Keratinocyte (primary cell): ENCODE measurements around the gene NELL1. TPM values are rescaled to one million over a fixed set of nuclear protein-coding genes. Genes with fewer than 3 reads are reported as not detected.

Experiments used
- DNase-seq: peaks from one replicate; pipeline ENCODE4 v3.0.0-alpha.2; 2011; ENCODE audit warnings: low read depth, missing footprints, low spot score
- FAIRE-seq: peaks from 2 replicates; lab custom pipeline; 2011; peaks lifted over from hg19 to GRCh38; lab: Jason Lieb, UNC
- H2AFZ ChIP-seq: 2 replicates; pipeline ENCODE4 v1.6.0; 2012; ENCODE audit warnings: low read length, control low read depth, inconsistent platforms; ENCODE audit not compliant: control insufficient read depth
- H3K27ac ChIP-seq: 2 replicates; pipeline ENCODE4 v1.5.1; 2011; ENCODE audit warnings: low read length; ENCODE audit not compliant: control insufficient read depth, insufficient read depth
- H3K27me3 ChIP-seq: 3 replicates; pipeline ENCODE4 v1.6.0; 2011; ENCODE audit warnings: low read length; ENCODE audit not compliant: control insufficient read depth, insufficient read depth; ENCODE audit errors: extremely low read depth
- H3K36me3 ChIP-seq, 2 experiments: 2 replicates in 1 of 2; 3 replicates in 1 of 2; pipeline ENCODE4 v1.5.1; 2011; ENCODE audit warnings: low read length in 2 of 2, mild to moderate bottlenecking in 1 of 2; ENCODE audit not compliant: control insufficient read depth in 2 of 2, insufficient read depth in 2 of 2; ENCODE audit errors: extremely low read depth in 1 of 2
- H3K4me1 ChIP-seq: 3 replicates; pipeline ENCODE4 v1.5.1; 2011; ENCODE audit warnings: low read length; ENCODE audit not compliant: control insufficient read depth, insufficient read depth; ENCODE audit errors: extremely low read depth
- H3K4me2 ChIP-seq: 3 replicates; pipeline ENCODE4 v1.6.0; 2011; ENCODE audit warnings: low read depth, low read length; ENCODE audit not compliant: control insufficient read depth, insufficient read depth; ENCODE audit errors: extremely low read depth
- H3K4me3 ChIP-seq, 3 experiments: fragments of 200-600 bp in 1 of 3; sonication (generic) in 1 of 3; 2 replicates in 2 of 3; 3 replicates in 1 of 3; pipeline ENCODE4 v1.5.1; 2011 to 2016; ENCODE audit warnings: low read length in 3 of 3, mild to moderate bottlenecking in 3 of 3, control low read depth in 2 of 3, inconsistent platforms in 1 of 3, low read depth in 1 of 3, mixed read lengths in 1 of 3, mixed run types in 1 of 3, moderate library complexity in 1 of 3; ENCODE audit not compliant: control insufficient read depth in 2 of 3, insufficient read depth in 2 of 3; ENCODE audit errors: extremely low read depth in 1 of 3
- H3K79me2 ChIP-seq: 2 replicates; pipeline ENCODE4 v1.6.0; 2012; ENCODE audit warnings: low read length; ENCODE audit not compliant: control insufficient read depth, insufficient read depth
- H3K9ac ChIP-seq: 3 replicates; pipeline ENCODE4 v1.6.0; 2011; ENCODE audit warnings: low read length; ENCODE audit not compliant: control insufficient read depth, insufficient read depth; ENCODE audit errors: extremely low read depth
- H3K9me1 ChIP-seq: 3 replicates; pipeline ENCODE4 v1.6.0; 2011; ENCODE audit warnings: low read length; ENCODE audit not compliant: control insufficient read depth, insufficient read depth; ENCODE audit errors: extremely low read depth
- H3K9me3 ChIP-seq: 2 replicates; pipeline ENCODE4 v1.5.1; 2012; ENCODE audit warnings: low read depth, low read length; ENCODE audit not compliant: control insufficient read depth
- H4K20me1 ChIP-seq: 3 replicates; pipeline ENCODE4 v1.6.0; 2011; ENCODE audit warnings: low read length; ENCODE audit not compliant: control insufficient read depth, insufficient read depth; ENCODE audit errors: extremely low read depth
- EZH2 ChIP-seq: IDR thresholded peaks from one replicate; pipeline ENCODE4 v1.6.1; 2012; ENCODE audit warnings: inconsistent platforms, mild to moderate bottlenecking, low read length, moderate library complexity
- dilution Hi-C: fragments of 300-500 bp; cut with MboI; formaldehyde crosslinking; loops from one replicate; pipeline ENCODE4 v1.7.0; 2020; ENCODE audit warnings: low sequenced_read_pairs; ENCODE audit not compliant: extremely low pct_ligation_motif_present
- polyA plus RNA-seq, 5 experiments: library from polyadenylated mRNA; depleted of rRNA in 3 of 5; stranded (reverse) in 3 of 5; stranded (forward) in 1 of 5; unstranded in 1 of 5; fragments of >200 nt; gene quantifications; 1 replicate in 1 of 5; 2 replicates in 3 of 5; 3 replicates in 1 of 5; pipeline versions ENCODE4 v1.2.1 to v1.2.3, GENCODE V29; 2011 to 2012; ENCODE audit warnings: missing spikeins in 2 of 5, low read depth in 1 of 5, low replicate concordance in 1 of 5
- TF ChIP-seq, protein P1 (sequence below), 3 experiments: IDR thresholded peaks in 1 of 3; conservative IDR thresholded peaks in 1 of 3; optimal IDR thresholded peaks in 1 of 3; 2 replicates in 2 of 3; 3 replicates in 1 of 3; pipeline versions ENCODE3 to v1.5.1; 2011; ENCODE audit warnings: low read length in 3 of 3, mild to moderate bottlenecking in 3 of 3, moderate library complexity in 2 of 3, control low read depth in 1 of 3, inconsistent platforms in 1 of 3; ENCODE audit not compliant: insufficient read depth in 2 of 3; ENCODE audit errors: extremely low read depth in 1 of 3

Gene NELL1
- polyA plus RNA-seq, 1 donor (not counting 4 experiments of a cell fraction or from before 2014, with no cell fraction given), result not detected

- FAIRE-seq (no peak), DNase-seq (no peak)
- TF ChIP-seq, protein P1, sequence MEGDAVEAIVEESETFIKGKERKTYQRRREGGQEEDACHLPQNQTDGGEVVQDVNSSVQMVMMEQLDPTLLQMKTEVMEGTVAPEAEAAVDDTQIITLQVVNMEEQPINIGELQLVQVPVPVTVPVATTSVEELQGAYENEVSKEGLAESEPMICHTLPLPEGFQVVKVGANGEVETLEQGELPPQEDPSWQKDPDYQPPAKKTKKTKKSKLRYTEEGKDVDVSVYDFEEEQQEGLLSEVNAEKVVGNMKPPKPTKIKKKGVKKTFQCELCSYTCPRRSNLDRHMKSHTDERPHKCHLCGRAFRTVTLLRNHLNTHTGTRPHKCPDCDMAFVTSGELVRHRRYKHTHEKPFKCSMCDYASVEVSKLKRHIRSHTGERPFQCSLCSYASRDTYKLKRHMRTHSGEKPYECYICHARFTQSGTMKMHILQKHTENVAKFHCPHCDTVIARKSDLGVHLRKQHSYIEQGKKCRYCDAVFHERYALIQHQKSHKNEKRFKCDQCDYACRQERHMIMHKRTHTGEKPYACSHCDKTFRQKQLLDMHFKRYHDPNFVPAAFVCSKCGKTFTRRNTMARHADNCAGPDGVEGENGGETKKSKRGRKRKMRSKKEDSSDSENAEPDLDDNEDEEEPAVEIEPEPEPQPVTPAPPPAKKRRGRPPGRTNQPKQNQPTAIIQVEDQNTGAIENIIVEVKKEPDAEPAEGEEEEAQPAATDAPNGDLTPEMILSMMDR (optimal IDR thresholded peaks at IDR 0.05 in 1 of 3, IDR thresholded peaks at IDR 0.05 in 1 of 3, conservative IDR thresholded peaks at IDR 0.05 in 1 of 3; ENCODE audit: extremely low read depth in 1 of 3, insufficient read depth in 2 of 3, low read length in 3 of 3), result no peak
- no peak for TF ChIP-seq EZH2
- H3K27me3 ChIP-seq, result peaks cover 5% of the 10 kb centered on the region
- no peaks in the 10 kb centered on the region for H3K9me1 ChIP-seq
- dilution Hi-C loops, result no loop called here
- no peaks in the 10 kb centered on the region for H3K36me3 ChIP-seq
- H2AFZ ChIP-seq, result no peak overlapping the region
- no peak overlapping the region for H3K4me3 ChIP-seq
- H3K4me2 ChIP-seq, result no peak overlapping the region
- no peak overlapping the region for H3K9ac ChIP-seq
- H3K79me2 ChIP-seq, result no peaks in the 10 kb centered on the region
- H3K9me3 ChIP-seq, result no peaks in the 10 kb centered on the region
- H4K20me1 ChIP-seq, result no peaks in the 10 kb centered on the region
- no peaks in the 10 kb centered on the region for H3K4me1 ChIP-seq
- H3K27ac ChIP-seq, result no peak overlapping the region
Measured at GRCh38 chr11:20634781-20635180, 34.6 kb upstream of the NELL1 start.

DNA sequence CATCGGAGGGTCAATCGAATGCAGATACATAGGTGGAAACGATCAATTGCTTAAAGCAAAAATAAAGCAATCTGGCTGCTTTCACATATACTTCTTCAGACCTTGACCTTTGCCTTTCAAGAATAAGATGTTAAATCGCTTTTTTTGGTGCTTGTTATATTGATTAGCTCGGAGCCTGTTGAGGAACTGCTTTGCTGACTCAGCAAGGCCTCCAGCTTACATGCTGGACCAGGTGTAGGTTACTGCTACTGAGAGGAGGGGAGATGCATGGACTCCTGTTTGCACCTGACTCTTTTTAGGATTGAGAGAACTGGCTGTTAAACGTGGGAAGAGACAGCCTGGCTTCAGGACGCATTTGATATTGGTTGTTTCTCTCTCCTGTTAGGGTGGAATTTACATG is 31.3 kb upstream of the NELL1 start:
- Histone ChIP-seq H3K79me2 (no peaks in the 10 kb centered on the region), H3K36me3 (no peaks in the 10 kb centered on the region), H3K4me1 (no peaks in the 10 kb centered on the region), H2AFZ (no peak overlapping the region), H3K4me2 (no peak overlapping the region), H3K4me3 (no peak overlapping the region), H3K9me3 (no peaks in the 10 kb centered on the region), H4K20me1 (no peaks in the 10 kb centered on the region), H3K9me1 (no peaks in the 10 kb centered on the region), H3K9ac (no peak overlapping the region), H3K27me3 (peaks cover 9% of the 10 kb centered on the region), H3K27ac (no peak overlapping the region)
- dilution Hi-C loops, result no loop called here
- DNase-seq (no peak), FAIRE-seq (no peak)
- TF ChIP-seq, protein P1 (optimal IDR thresholded peaks at IDR 0.05 in 1 of 3, IDR thresholded peaks at IDR 0.05 in 1 of 3, conservative IDR thresholded peaks at IDR 0.05 in 1 of 3; ENCODE audit: extremely low read depth in 1 of 3, insufficient read depth in 2 of 3, low read length in 3 of 3), result no peak
- TF ChIP-seq EZH2, result no peak
